Heart right ventricle (tissue), 16 donors: Measurements from ENCODE around the gene ALG9. TPM values are rescaled to one million over a fixed set of nuclear protein-coding genes. Genes with fewer than 3 reads are reported as not detected.
A peak's percentile ranks its signal among the peaks of the same experiment; 100 is the strongest.

ENCODE experiments used
- ATAC-seq, 8 donors: fragments of 200-7000 bp; cut with Tn5 transposase; one replicate each; pipeline ENCODE4 v1.9.1; 2020; ENCODE audit warnings: mild to moderate bottlenecking in 8 of 8, moderate library complexity in 8 of 8, moderate number of reproducible peaks in 1 of 8
- DNase-seq, 2 donors: peaks; one replicate each; pipeline ENCODE4 v3.0.0-alpha.2; 2020
- H3K27ac ChIP-seq, 10 donors: fragments of 200-600 bp; sonication (generic) in 2 of 10; one replicate each; pipeline versions ENCODE4 v1.5.0 to v1.8.0; 2020 to 2022; ENCODE audit warnings: mild to moderate bottlenecking in 3 of 10
- H3K27me3 ChIP-seq, 7 donors: fragments of 200-600 bp; one replicate each; pipeline ENCODE4 v1.8.0; 2021 to 2022; ENCODE audit warnings: mild to moderate bottlenecking in 2 of 7
- H3K36me3 ChIP-seq, 9 donors: fragments of 200-600 bp; sonication (generic) in 1 of 9; one replicate each; pipeline versions ENCODE4 v1.5.0 to v1.8.0; 2020 to 2022; ENCODE audit warnings: mild to moderate bottlenecking in 2 of 9
- H3K4me1 ChIP-seq, 9 donors: fragments of 200-600 bp; sonication (generic) in 1 of 9; one replicate each; pipeline versions ENCODE4 v1.5.0 to v1.8.0; 2020 to 2022; ENCODE audit warnings: mild to moderate bottlenecking in 4 of 9
- H3K4me3 ChIP-seq, 10 donors: fragments of 200-600 bp; sonication (generic) in 2 of 10; one replicate each; pipeline versions ENCODE4 v1.5.0 to v1.8.0; 2020 to 2022; ENCODE audit warnings: mild to moderate bottlenecking in 7 of 10, moderate library complexity in 2 of 10
- H3K9me3 ChIP-seq, 11 donors: fragments of 200-600 bp in 10 of 11; sonication (generic) in 2 of 11; one replicate each; pipeline versions ENCODE4 v1.5.0 to v1.8.0; 2013 to 2022; ENCODE audit warnings: mild to moderate bottlenecking in 2 of 11, control low read depth in 1 of 11, moderate library complexity in 1 of 11
- WGBS, 2 donors: extraction: QIAGEN DNeasy Blood & Tissue Kit; methylation state at CpG; one replicate each; pipeline ENCODE4 v1.1.7; 2013; ENCODE audit warnings: inconsistent platforms in 1 of 2; 5-methylcytosine and 5-hydroxymethylcytosine counted together
- intact Hi-C, 10 donors: fragments of 100-400 bp; cut with DNase I; formaldehyde crosslinking; loops; one replicate each; pipeline versions ENCODE4 v1.11.1 to v1.14.2; 2022
- polyA plus RNA-seq, 2 donors: library from polyadenylated mRNA; stranded (reverse); fragments of 200-250 nt; gene quantifications; one replicate each; pipeline ENCODE4 v1.2.3, GENCODE V29; 2013
- total RNA-seq, 10 donors: library from RNA; stranded (reverse); fragmentation: NEBNext Ultra II Directional in 3 of 10; extraction: Animal tissue kit (Norgen Biotek cat#: 25700) in 3 of 10; gene quantifications; one replicate each; pipeline versions ENCODE4 v1.2.1 to v1.2.4, GENCODE V29; 2021 to 2023
- TF ChIP-seq, protein P1 (sequence below), 9 donors: fragments of 200-600 bp; sonication (generic) in 2 of 9; IDR thresholded peaks; one replicate each; pipeline versions ENCODE4 v1.5.0 to v1.8.0; 2021 to 2022; ENCODE audit warnings: antibody characterized with exemption in 9 of 9, mild to moderate bottlenecking in 5 of 9, moderate library complexity in 1 of 9
- donor health status: Arrhythmogenic right ventricular cardiomyopathy.
- donor health status: ischemic (EF 13 %, LVEDD 7.1; RV severe dilation, severe dysfunction).
- donor health status: healthy with polysubstance abuse.
- donor health status: DM: no; HTN: yes; CAD: no.
- donor health status: DM: no; HTN: no; CAD: no.
- donor health status: ischemic (EF 25% LVEDD 6.9; RV normal size, moderate dysfunction).
- donor health status: ischemic (EF 25% LVEDD 5.7; RV mildly dilated, moderate dysfunction).
- donor health status: healthy.
- donor health status: DM: yes; HTN: yes; CAD: no.
- donor health status: Ischemic cardiomyopathy.
- donor health status: ischemic (EF 35%, LVEDD 5.7; RV mildly dilated, moderate dysfunction).
- donor health status: nonischemic (EF 11% LVEDD 7.7; RV severe dilation, severe dysfunction).
- donor health status: DM: yes; HTN: yes; CAD: no.
- donor health status: PGD.
- donor health status: ischemic (EF 29% LVEDD 5.4; RV normal size, mild dysfunction).
- donor health status: nonischemic (EF 23%, LVEDD 6.1; RV moderate dilation, normal function).

The ALG9 gene
- total and polyA plus RNA-seq, 12 donors, result 12.8 to 26.5 (median 18.5) TPM

DNA sequence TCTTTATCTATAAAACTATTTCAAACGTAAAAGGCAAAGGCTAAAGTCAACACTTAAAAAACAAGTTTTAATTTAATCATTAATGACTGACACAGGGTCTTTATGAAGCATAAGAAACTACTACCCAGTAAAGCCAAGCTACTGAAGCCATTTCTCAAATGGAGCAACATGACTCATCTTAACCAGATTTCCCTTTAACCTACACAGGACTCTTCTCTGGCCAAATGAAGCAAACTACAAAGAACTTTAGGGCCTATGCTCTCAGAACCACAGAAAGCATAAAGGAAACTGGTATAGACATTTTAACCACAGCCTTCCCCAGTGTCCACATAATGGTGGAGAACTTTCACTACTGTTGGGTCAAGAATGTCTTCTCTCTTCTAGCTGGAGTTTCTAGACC is 34.7 kb downstream of the ALG9 start:
- DNase-seq, result no peak
- WGBS, 2 donors, result 86 to 89% methylated on average over 1 of the region's 1 CpG
- no peak for ATAC-seq
- H3K4me1 ChIP-seq, result peaks cover 0 to 19% (median 6%) of the 10 kb centered on the region in 9 donors
- peak overlapping the region in 1 of 10 donors; percentile 11 for H3K27ac ChIP-seq
- intact Hi-C loops, result loop anchor here in 3 of 10 donors (5.0 to 10.0 kb wide), 2 partner anchors 249 to 272 kb away; no protein-coding TSS in a partner anchor
- peaks cover 0 to 91% (median 19%) of the 10 kb centered on the region in 9 donors for H3K36me3 ChIP-seq
- no peak overlapping the region for H3K4me3 ChIP-seq
- no peaks in the 10 kb centered on the region for H3K9me3 ChIP-seq
- no peaks in the 10 kb centered on the region for H3K27me3 ChIP-seq
- TF ChIP-seq, protein P1, sequence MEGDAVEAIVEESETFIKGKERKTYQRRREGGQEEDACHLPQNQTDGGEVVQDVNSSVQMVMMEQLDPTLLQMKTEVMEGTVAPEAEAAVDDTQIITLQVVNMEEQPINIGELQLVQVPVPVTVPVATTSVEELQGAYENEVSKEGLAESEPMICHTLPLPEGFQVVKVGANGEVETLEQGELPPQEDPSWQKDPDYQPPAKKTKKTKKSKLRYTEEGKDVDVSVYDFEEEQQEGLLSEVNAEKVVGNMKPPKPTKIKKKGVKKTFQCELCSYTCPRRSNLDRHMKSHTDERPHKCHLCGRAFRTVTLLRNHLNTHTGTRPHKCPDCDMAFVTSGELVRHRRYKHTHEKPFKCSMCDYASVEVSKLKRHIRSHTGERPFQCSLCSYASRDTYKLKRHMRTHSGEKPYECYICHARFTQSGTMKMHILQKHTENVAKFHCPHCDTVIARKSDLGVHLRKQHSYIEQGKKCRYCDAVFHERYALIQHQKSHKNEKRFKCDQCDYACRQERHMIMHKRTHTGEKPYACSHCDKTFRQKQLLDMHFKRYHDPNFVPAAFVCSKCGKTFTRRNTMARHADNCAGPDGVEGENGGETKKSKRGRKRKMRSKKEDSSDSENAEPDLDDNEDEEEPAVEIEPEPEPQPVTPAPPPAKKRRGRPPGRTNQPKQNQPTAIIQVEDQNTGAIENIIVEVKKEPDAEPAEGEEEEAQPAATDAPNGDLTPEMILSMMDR (IDR thresholded peaks at IDR 0.05), result no peak

DNA sequence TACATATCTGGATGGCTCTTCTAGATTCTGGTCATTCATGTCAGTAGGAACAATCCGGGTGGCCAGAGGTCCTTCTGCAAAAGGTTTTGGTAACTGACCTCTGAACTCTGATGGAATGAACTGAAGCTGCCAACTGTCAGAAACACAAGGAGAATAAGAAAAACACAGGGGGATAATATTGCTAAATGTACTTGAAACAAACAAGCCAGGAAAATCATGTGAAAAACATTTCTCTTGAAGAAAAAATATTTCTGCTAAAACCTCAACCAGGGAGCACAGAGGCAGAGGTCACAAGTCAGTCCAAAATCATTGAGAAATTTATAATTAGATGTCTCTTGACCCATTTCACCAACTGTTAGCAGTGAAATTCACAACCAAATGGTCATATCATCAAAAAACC is 35.2 kb downstream of the ALG9 start:
- WGBS, 2 donors, result 81% methylated on average over 1 of the region's 1 CpG
- no peak overlapping the region for H3K4me3 ChIP-seq
- intact Hi-C loops, result loop anchor here in 3 of 10 donors (5.0 to 10.0 kb wide), 2 partner anchors 249 to 271 kb away; no protein-coding TSS in a partner anchor
- TF ChIP-seq, protein P1 (IDR thresholded peaks at IDR 0.05), result no peak
- H3K27ac ChIP-seq, result no peak overlapping the region
- peaks cover 0 to 95% (median 19%) of the 10 kb centered on the region in 9 donors for H3K36me3 ChIP-seq
- no peaks in the 10 kb centered on the region for H3K27me3 ChIP-seq
- peaks cover 0 to 14% (median 6%) of the 10 kb centered on the region in 9 donors for H3K4me1 ChIP-seq
- H3K9me3 ChIP-seq, result no peaks in the 10 kb centered on the region
- no peak for DNase-seq
- ATAC-seq, result peak in 2 of 8 donors; percentile 28

DNA sequence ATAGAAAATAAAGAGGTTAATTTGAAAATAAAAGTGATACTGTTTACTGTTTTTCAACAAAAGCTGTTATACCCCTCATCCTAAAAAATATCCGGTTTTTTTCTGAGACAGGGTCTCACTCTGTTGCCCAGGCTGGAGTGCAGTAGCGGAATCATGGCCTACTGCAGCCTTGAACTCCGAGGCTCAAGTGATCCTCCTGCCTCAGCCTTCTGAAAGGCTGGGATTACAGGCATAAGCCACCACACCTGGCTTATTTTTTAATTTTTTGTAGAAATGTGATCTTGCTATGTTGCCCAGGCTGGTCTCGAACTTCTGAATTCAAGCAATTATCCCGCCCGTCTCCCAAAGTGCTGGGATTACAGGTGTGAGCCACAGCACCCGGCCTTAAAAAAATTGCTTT is 35.7 kb downstream of the ALG9 start:
- intact Hi-C loops, result loop anchor here in 3 of 10 donors (2.0 to 10.0 kb wide), 3 partner anchors 235 to 271 kb away; no protein-coding TSS in a partner anchor

DNA sequence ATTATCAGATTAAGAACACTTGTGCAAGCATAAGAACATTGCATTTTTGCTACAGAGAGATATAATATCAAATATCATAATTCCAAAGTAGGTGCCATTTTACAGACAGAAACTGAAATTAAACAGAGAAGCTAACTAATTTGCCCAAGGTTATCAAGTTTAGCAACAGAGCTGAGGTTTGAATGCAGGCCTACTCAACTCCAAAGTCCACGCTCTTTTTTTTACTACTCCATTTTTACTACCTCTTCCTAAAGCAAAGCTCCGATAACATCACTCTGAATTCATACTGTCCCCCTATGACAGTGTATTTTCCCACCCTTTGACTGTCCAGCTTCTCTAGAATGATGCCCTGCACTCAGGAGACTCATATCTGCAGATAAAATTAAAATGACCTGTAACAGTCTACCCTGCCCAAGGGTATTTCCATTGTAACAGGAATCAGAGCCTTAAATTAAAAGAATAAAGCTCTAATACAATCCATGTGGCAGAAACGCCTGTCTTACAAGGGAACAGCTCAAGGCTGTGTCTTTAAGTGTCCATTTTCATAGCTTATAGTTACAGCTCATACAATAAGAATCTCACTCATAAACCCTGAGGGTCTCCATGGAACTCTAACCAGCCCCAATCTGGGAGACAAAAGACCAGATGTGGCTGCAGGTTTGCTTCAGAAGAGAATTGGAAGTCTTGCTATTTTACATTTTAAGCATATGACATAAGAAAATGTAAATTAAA is 36.8 kb downstream of the ALG9 start:
- 91 to 94% methylated on average over 3 of the region's 3 CpGs for whole genome bisulfite sequencing, 2 donors
- H3K9me3 ChIP-seq, result no peaks in the 10 kb centered on the region
- DNase-seq (no peak), ATAC-seq (no peak)
- TF ChIP-seq, protein P1 (IDR thresholded peaks at IDR 0.05), result no peak
- no peak overlapping the region for H3K27ac ChIP-seq
- peaks cover 0 to 97% (median 19%) of the 10 kb centered on the region in 9 donors for H3K36me3 ChIP-seq
- H3K27me3 ChIP-seq, result no peaks in the 10 kb centered on the region
- no peak overlapping the region for H3K4me3 ChIP-seq
- intact Hi-C loops, result loop anchor here in 5 of 10 donors (2.0 to 10.0 kb wide), 5 partner anchors 47 to 270 kb away; no protein-coding TSS in a partner anchor
- H3K4me1 ChIP-seq, result peaks cover 0 to 13% (median 3%) of the 10 kb centered on the region in 9 donors

More for the DNA sequence above, 35.7 kb downstream of the ALG9 start:
- ATAC-seq (no peak), DNase-seq (no peak)
- 97% methylated on average over 7 of the region's 7 CpGs for WGBS, 2 donors
- Histone ChIP-seq H3K4me3 (no peak overlapping the region), H3K36me3 (peaks cover 0 to 99% (median 19%) of the 10 kb centered on the region in 9 donors), H3K4me1 (peaks cover 0 to 13% (median 6%) of the 10 kb centered on the region in 9 donors), H3K27me3 (no peaks in the 10 kb centered on the region), H3K9me3 (no peaks in the 10 kb centered on the region), H3K27ac (no peak overlapping the region)
- TF ChIP-seq, protein P1 (IDR thresholded peaks at IDR 0.05), result no peak
